Measurements from ENCODE around the gene PDIA2.
A peak's percentile ranks its signal among the peaks of the same experiment; 100 is the strongest.

The PDIA2 gene

GRCh38 chr16:273547-274421, 9.2 kb upstream of the PDIA2 start:
- Histone ChIP-seq H3K27ac (ENCODE audit: low read length) (no peak overlapping the region), H3K27me3 (ENCODE audit: low read depth, low read length) (no peaks in the 10 kb centered on the region), H3K36me3 (ENCODE audit: control insufficient read depth in 1 of 2, insufficient read depth in 2 of 2, low read length in 2 of 2) (no peaks in the 10 kb centered on the region), H3K4me1 (ENCODE audit: control insufficient read depth in 1 of 2, insufficient read depth in 2 of 2, low read length in 2 of 2) (peaks cover 0 to 15% of the 10 kb centered on the region in 2 donors), H3K4me3 (ENCODE audit: low read depth in 1 of 2, low read length in 2 of 2) (no peak overlapping the region), H3K9me3 (ENCODE audit: control insufficient read depth in 1 of 2, low read length in 2 of 2) (no peaks in the 10 kb centered on the region)

GRCh38 chr16:275041-275641, 7.8 kb upstream of the PDIA2 start:
- Histone ChIP-seq H3K4me1 (ENCODE audit: control insufficient read depth in 1 of 2, insufficient read depth in 2 of 2, low read length in 2 of 2) (peaks cover 0 to 18% of the 10 kb centered on the region in 2 donors), H3K36me3 (ENCODE audit: control insufficient read depth in 1 of 2, insufficient read depth in 2 of 2, low read length in 2 of 2) (no peaks in the 10 kb centered on the region), H3K27ac (ENCODE audit: low read length) (no peak overlapping the region), H3K27me3 (ENCODE audit: low read depth, low read length) (no peaks in the 10 kb centered on the region), H3K9me3 (ENCODE audit: control insufficient read depth in 1 of 2, low read length in 2 of 2) (no peaks in the 10 kb centered on the region), H3K4me3 (ENCODE audit: low read depth in 1 of 2, low read length in 2 of 2) (peak overlapping the region; percentile 21 to 64)

GRCh38 chr16:275786-276232, 7.2 kb upstream of the PDIA2 start, which contains the start of gene RGS11:
RGS11 (minus strand) TSS chr16:275944; CDS start chr16:275911, 33 bp downstream.
- no peaks in the 10 kb centered on the region for H3K36me3 ChIP-seq (ENCODE audit: control insufficient read depth in 1 of 2, insufficient read depth in 2 of 2, low read length in 2 of 2)
- peaks cover 0 to 21% of the 10 kb centered on the region in 2 donors for H3K4me1 ChIP-seq (ENCODE audit: control insufficient read depth in 1 of 2, insufficient read depth in 2 of 2, low read length in 2 of 2)
- H3K27ac ChIP-seq (ENCODE audit: low read length) = no peak within 1 kb of the TSS
- H3K27me3 ChIP-seq (ENCODE audit: low read depth, low read length) = no peaks in the 10 kb centered on the region
- no peaks in the 10 kb centered on the region for H3K9me3 ChIP-seq (ENCODE audit: control insufficient read depth in 1 of 2, low read length in 2 of 2)
- peak within 1 kb of the TSS; percentile 21 to 64 for H3K4me3 ChIP-seq (ENCODE audit: low read depth in 1 of 2, low read length in 2 of 2)

- H3K27me3 ChIP-seq (ENCODE audit: low read depth, low read length) = no peaks in the 10 kb centered on the region
These were observed 6.4 kb upstream of the PDIA2 start for GRCh38 chr16:276426-277077.

GRCh38 chr16:278863-279366, 4.0 kb upstream of the PDIA2 start:
- no peaks in the 10 kb centered on the region for H3K9me3 ChIP-seq (ENCODE audit: control insufficient read depth in 1 of 2, low read length in 2 of 2)
- H3K36me3 ChIP-seq (ENCODE audit: control insufficient read depth in 1 of 2, insufficient read depth in 2 of 2, low read length in 2 of 2) = no peaks in the 10 kb centered on the region
- H3K27ac ChIP-seq (ENCODE audit: low read length) = no peak overlapping the region
- H3K27me3 ChIP-seq (ENCODE audit: low read depth, low read length) = no peaks in the 10 kb centered on the region
- H3K4me3 ChIP-seq (ENCODE audit: low read depth in 1 of 2, low read length in 2 of 2) = no peak overlapping the region
- peaks cover 0 to 30% of the 10 kb centered on the region in 2 donors for H3K4me1 ChIP-seq (ENCODE audit: control insufficient read depth in 1 of 2, insufficient read depth in 2 of 2, low read length in 2 of 2)

More at GRCh38 chr16:276426-277077, 6.4 kb upstream of the PDIA2 start:
- Histone ChIP-seq H3K9me3 (ENCODE audit: control insufficient read depth in 1 of 2, low read length in 2 of 2) (no peaks in the 10 kb centered on the region), H3K27ac (ENCODE audit: low read length) (no peak overlapping the region), H3K4me3 (ENCODE audit: low read depth in 1 of 2, low read length in 2 of 2) (peak overlapping the region in 1 of 2 donors; percentile 40), H3K4me1 (ENCODE audit: control insufficient read depth in 1 of 2, insufficient read depth in 2 of 2, low read length in 2 of 2) (peaks cover 0 to 28% of the 10 kb centered on the region in 2 donors), H3K36me3 (ENCODE audit: control insufficient read depth in 1 of 2, insufficient read depth in 2 of 2, low read length in 2 of 2) (no peaks in the 10 kb centered on the region)

GRCh38 chr16:279531-279930, 3.4 kb upstream of the PDIA2 start:
- Histone ChIP-seq H3K27ac (ENCODE audit: low read length) (no peak overlapping the region), H3K27me3 (ENCODE audit: low read depth, low read length) (no peaks in the 10 kb centered on the region), H3K4me1 (ENCODE audit: control insufficient read depth in 1 of 2, insufficient read depth in 2 of 2, low read length in 2 of 2) (peaks cover 0 to 29% of the 10 kb centered on the region in 2 donors), H3K9me3 (ENCODE audit: control insufficient read depth in 1 of 2, low read length in 2 of 2) (no peaks in the 10 kb centered on the region), H3K36me3 (ENCODE audit: control insufficient read depth in 1 of 2, insufficient read depth in 2 of 2, low read length in 2 of 2) (no peaks in the 10 kb centered on the region), H3K4me3 (ENCODE audit: low read depth in 1 of 2, low read length in 2 of 2) (no peak overlapping the region)

GRCh38 chr16:280005-280460, 2.9 kb upstream of the PDIA2 start:
- Histone ChIP-seq H3K4me3 (ENCODE audit: low read depth in 1 of 2, low read length in 2 of 2) (peak overlapping the region in 1 of 2 donors; percentile 44), H3K27ac (ENCODE audit: low read length) (no peak overlapping the region), H3K27me3 (ENCODE audit: low read depth, low read length) (no peaks in the 10 kb centered on the region)

GRCh38 chr16:280552-280951, 2.4 kb upstream of the PDIA2 start, which contains the start of gene ARHGDIG:
ARHGDIG (plus strand) TSS chr16:280591; CDS start chr16:280681, 90 bp downstream.
- H3K27ac ChIP-seq (ENCODE audit: low read length) = no peak within 1 kb of the TSS
- no peaks in the 10 kb centered on the region for H3K9me3 ChIP-seq (ENCODE audit: control insufficient read depth in 1 of 2, low read length in 2 of 2)
- H3K4me3 ChIP-seq (ENCODE audit: low read depth in 1 of 2, low read length in 2 of 2) = peak within 1 kb of the TSS in 1 of 2 donors; percentile 44
- peaks cover 0 to 20% of the 10 kb centered on the region in 2 donors for H3K4me1 ChIP-seq (ENCODE audit: control insufficient read depth in 1 of 2, insufficient read depth in 2 of 2, low read length in 2 of 2)
- H3K27me3 ChIP-seq (ENCODE audit: low read depth, low read length) = no peaks in the 10 kb centered on the region
- H3K36me3 ChIP-seq (ENCODE audit: control insufficient read depth in 1 of 2, insufficient read depth in 2 of 2, low read length in 2 of 2) = no peaks in the 10 kb centered on the region

More at GRCh38 chr16:280005-280460, 2.9 kb upstream of the PDIA2 start:
- Histone ChIP-seq H3K9me3 (ENCODE audit: control insufficient read depth in 1 of 2, low read length in 2 of 2) (no peaks in the 10 kb centered on the region), H3K4me1 (ENCODE audit: control insufficient read depth in 1 of 2, insufficient read depth in 2 of 2, low read length in 2 of 2) (peaks cover 0 to 24% of the 10 kb centered on the region in 2 donors), H3K36me3 (ENCODE audit: control insufficient read depth in 1 of 2, insufficient read depth in 2 of 2, low read length in 2 of 2) (no peaks in the 10 kb centered on the region)

GRCh38 chr16:280991-281659, 1.8 kb upstream of the PDIA2 start:
- H3K27me3 ChIP-seq (ENCODE audit: low read depth, low read length) = no peaks in the 10 kb centered on the region
- peak overlapping the region in 1 of 2 donors; percentile 44 for H3K4me3 ChIP-seq (ENCODE audit: low read depth in 1 of 2, low read length in 2 of 2)
- no peaks in the 10 kb centered on the region for H3K9me3 ChIP-seq (ENCODE audit: control insufficient read depth in 1 of 2, low read length in 2 of 2)
- H3K27ac ChIP-seq (ENCODE audit: low read length) = no peak overlapping the region
- H3K36me3 ChIP-seq (ENCODE audit: control insufficient read depth in 1 of 2, insufficient read depth in 2 of 2, low read length in 2 of 2) = no peaks in the 10 kb centered on the region
- H3K4me1 ChIP-seq (ENCODE audit: control insufficient read depth in 1 of 2, insufficient read depth in 2 of 2, low read length in 2 of 2) = peaks cover 0 to 18% of the 10 kb centered on the region in 2 donors

- Histone ChIP-seq H3K27me3 (ENCODE audit: low read depth, low read length) (no peaks in the 10 kb centered on the region), H3K36me3 (ENCODE audit: control insufficient read depth in 1 of 2, insufficient read depth in 2 of 2, low read length in 2 of 2) (no peaks in the 10 kb centered on the region), H3K27ac (ENCODE audit: low read length) (no peak overlapping the region), H3K4me1 (ENCODE audit: control insufficient read depth in 1 of 2, insufficient read depth in 2 of 2, low read length in 2 of 2) (peaks cover 0 to 15% of the 10 kb centered on the region in 2 donors), H3K9me3 (ENCODE audit: control insufficient read depth in 1 of 2, low read length in 2 of 2) (no peaks in the 10 kb centered on the region), H3K4me3 (ENCODE audit: low read depth in 1 of 2, low read length in 2 of 2) (no peak overlapping the region)
These were observed 1.2 kb upstream of the PDIA2 start for GRCh38 chr16:281660-282255.

Measured in muscle layer of duodenum (tissue), 2 donors.